Testis (tissue), 3 donors: Measurements from ENCODE around the gene TMEM184B. TPM values are rescaled to one million over a fixed set of nuclear protein-coding genes. Genes with fewer than 3 reads are reported as not detected.

Experiments used
- DNase-seq: peaks from one replicate; pipeline ENCODE4 v3.0.0-alpha.2; 2019
- H3K27ac ChIP-seq, 2 donors: fragments of 200-600 bp; sonication (generic); one replicate each; pipeline ENCODE4 v1.5.1; 2019
- H3K27me3 ChIP-seq: fragments of 200-600 bp; sonication (generic); one replicate; pipeline ENCODE4 v1.5.1; 2019
- H3K36me3 ChIP-seq: fragments of 200-600 bp; sonication (generic); one replicate; pipeline ENCODE4 v1.5.1; 2017; ENCODE audit warnings: low read depth; ENCODE audit errors: missing control alignments
- H3K4me1 ChIP-seq: fragments of 200-600 bp; sonication (generic); one replicate; pipeline ENCODE4 v1.5.1; 2019
- H3K4me3 ChIP-seq, 2 donors: fragments of 200-600 bp; sonication (generic); one replicate each; pipeline ENCODE4 v1.5.1; 2017 to 2019
- H3K9me3 ChIP-seq: fragments of 200-600 bp; sonication (generic); one replicate; pipeline ENCODE4 v1.5.1; 2017
- POLR2A ChIP-seq: fragments of 450-650 bp; IDR thresholded peaks from one replicate; pipeline ENCODE4 v1.6.1; 2017; ENCODE audit warnings: antibody characterized with exemption, mild to moderate bottlenecking, moderate library complexity
- WGBS, 2 donors: methylation state at CpG; one replicate each; pipeline ENCODE4 v1.1.5; 2018; 5-methylcytosine and 5-hydroxymethylcytosine counted together
- intact Hi-C: fragments of 100-400 bp; cut with DNase I; formaldehyde crosslinking; loops from one replicate; pipeline ENCODE4 v1.15.1; 2023; ENCODE audit warnings: low total_unique reads
- polyA plus RNA-seq: library from polyadenylated mRNA; stranded (reverse); fragments of 350-450 nt; fragmentation: Illumina TruSeq; extraction: RNeasy Lipid Tissue Mini Kit (QIAGEN cat#74804); gene quantifications from one replicate; pipeline ENCODE4 v1.2.3, GENCODE V29; 2014; ENCODE audit warnings: low read depth, low replicate concordance; ENCODE audit not compliant: insufficient read depth
- total RNA-seq, 2 donors: library from RNA; depleted of rRNA; stranded (reverse); fragments of >200 nt; gene quantifications; one replicate each; pipeline ENCODE4 v1.2.3, GENCODE V29; 2016
- TF ChIP-seq, protein P1 (sequence below), 3 experiments: fragments of 450-650 bp in 2 of 3; fragments of 200-600 bp in 1 of 3; sonication (generic) in 1 of 3; IDR thresholded peaks; one replicate each; pipeline ENCODE4 v1.5.1; 2016 to 2019; ENCODE audit warnings: antibody characterized with exemption in 3 of 3, mild to moderate bottlenecking in 2 of 3, moderate library complexity in 1 of 3

TMEM184B gene
- total and polyA plus RNA-seq, 3 donors from 2014 or later, result 25.2 to 66.5 (median 35.4) TPM

DNA sequence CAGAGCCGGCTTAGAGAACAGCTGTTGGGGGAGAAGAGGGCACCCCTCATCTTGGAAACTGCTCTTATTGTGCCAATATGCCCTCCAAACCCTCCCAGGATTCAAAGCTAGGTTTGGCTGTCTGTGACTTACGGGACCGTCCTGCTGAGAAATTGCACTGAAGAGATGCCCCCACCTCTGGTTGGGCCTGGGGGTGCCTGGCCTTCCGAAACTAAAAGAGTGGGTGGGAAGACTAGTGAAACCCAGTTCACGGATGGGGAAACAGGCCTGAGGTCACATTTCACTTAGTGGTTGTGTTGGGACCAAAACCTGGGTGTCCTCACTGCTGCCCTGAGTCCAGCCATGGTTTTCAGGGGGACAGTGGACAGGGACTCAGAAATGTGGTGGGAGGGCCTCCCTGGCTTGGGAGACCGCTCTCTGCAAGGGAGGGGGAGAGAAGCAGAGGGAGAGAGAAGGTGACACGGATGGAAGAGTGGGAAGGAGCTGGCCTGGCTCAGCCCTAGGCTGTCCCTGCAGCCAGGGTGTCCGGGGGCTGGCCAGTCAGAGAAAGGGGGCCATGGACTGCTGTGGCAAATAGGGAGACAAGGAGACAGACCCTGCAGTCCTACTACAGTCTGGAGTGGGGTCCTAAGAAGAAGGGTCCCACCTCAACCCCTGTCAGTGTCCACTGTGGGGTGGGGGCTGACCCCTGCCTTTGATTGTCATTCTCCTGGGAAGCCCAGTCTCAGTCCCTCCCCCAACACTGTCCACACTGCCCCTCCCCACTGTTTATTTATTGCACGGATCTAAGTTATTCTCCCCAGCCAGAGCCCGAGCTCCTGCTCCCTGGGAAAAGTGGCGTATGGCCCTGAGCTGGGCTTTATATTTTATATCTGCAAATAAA is 57.4 kb downstream of the TMEM184B start:
- H3K4me1 ChIP-seq, result peaks cover 27% of the 10 kb centered on the region
- H3K9me3 ChIP-seq, result no peaks in the 10 kb centered on the region
- H3K36me3 ChIP-seq, result no peaks in the 10 kb centered on the region
- no peaks in the 10 kb centered on the region for H3K27me3 ChIP-seq
- intact Hi-C loops, result no loop called here
- H3K27ac ChIP-seq, result no peak overlapping the region
- no peak for TF ChIP-seq POLR2A
- TF ChIP-seq, protein P1, sequence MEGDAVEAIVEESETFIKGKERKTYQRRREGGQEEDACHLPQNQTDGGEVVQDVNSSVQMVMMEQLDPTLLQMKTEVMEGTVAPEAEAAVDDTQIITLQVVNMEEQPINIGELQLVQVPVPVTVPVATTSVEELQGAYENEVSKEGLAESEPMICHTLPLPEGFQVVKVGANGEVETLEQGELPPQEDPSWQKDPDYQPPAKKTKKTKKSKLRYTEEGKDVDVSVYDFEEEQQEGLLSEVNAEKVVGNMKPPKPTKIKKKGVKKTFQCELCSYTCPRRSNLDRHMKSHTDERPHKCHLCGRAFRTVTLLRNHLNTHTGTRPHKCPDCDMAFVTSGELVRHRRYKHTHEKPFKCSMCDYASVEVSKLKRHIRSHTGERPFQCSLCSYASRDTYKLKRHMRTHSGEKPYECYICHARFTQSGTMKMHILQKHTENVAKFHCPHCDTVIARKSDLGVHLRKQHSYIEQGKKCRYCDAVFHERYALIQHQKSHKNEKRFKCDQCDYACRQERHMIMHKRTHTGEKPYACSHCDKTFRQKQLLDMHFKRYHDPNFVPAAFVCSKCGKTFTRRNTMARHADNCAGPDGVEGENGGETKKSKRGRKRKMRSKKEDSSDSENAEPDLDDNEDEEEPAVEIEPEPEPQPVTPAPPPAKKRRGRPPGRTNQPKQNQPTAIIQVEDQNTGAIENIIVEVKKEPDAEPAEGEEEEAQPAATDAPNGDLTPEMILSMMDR (IDR thresholded peaks at IDR 0.05), result no peak
- DNase-seq, result no peak
- WGBS, 2 donors, result 85 to 87% methylated on average over 11 of the region's 11 CpGs
- H3K4me3 ChIP-seq, result no peak overlapping the region

DNA sequence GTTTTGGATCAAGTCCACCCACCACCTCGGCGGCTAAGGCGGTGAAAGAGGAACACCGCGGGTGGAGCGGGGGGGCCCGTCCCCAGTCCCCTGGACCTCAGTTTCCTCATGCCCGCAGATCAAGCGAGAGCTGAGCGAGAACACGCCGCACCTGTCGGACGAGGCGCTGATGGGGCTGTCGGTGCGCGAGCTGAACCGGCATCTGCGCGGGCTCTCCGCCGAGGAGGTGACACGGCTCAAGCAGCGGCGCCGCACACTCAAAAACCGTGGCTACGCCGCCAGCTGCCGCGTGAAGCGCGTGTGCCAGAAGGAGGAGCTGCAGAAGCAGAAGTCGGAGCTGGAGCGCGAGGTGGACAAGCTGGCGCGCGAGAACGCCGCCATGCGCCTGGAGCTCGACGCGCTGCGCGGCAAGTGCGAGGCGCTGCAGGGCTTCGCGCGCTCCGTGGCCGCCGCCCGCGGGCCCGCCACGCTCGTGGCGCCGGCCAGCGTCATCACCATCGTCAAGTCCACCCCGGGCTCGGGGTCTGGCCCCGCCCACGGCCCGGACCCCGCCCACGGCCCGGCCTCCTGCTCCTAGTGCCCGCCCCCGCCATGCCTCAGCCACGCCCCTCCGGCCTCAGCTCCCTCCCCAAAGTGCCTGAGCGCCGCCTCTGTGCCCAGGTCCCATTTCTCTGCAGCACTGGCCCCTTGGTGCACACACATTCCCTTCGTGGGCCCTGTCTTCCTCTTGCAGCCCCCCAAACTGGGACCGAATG is 58.3 kb downstream of the TMEM184B start:
- peak; percentile 74 for DNase-seq
- H3K4me1 ChIP-seq, result peaks cover 23% of the 10 kb centered on the region
- H3K27me3 ChIP-seq, result no peaks in the 10 kb centered on the region
- H3K9me3 ChIP-seq, result no peaks in the 10 kb centered on the region
- no peak overlapping the region for H3K27ac ChIP-seq
- peak overlapping the region in 1 of 2 donors; percentile 34 for H3K4me3 ChIP-seq
- no peaks in the 10 kb centered on the region for H3K36me3 ChIP-seq
- intact Hi-C loops, result no loop called here
- 34 to 36% methylated on average over 57 to 73 of the region's 81 CpGs for WGBS, 2 donors
- TF ChIP-seq, protein P1 (IDR thresholded peaks at IDR 0.05), result no peak
- no peak for TF ChIP-seq POLR2A

DNA sequence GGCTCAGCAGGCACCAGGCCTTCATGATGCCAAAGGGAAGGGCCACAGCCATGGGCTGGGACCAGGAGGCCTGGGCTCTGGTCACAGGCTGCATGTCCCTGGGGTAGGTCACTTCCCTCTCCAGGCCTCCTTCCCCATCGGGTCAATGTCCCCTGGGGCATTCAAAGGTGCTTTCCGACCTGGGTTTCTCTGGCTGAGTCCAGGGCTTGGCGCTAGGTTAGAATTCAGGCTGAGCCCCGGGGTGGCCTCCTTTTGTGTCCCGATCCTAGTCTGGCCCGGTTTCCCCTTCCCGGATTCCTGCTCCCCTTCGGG is 58.9 kb downstream of the TMEM184B start:
- H3K27ac ChIP-seq, result no peak overlapping the region
- intact Hi-C loops, result no loop called here
- H3K36me3 ChIP-seq, result no peaks in the 10 kb centered on the region
- TF ChIP-seq, protein P1 (IDR thresholded peaks at IDR 0.05), result no peak
- peaks cover 20% of the 10 kb centered on the region for H3K4me1 ChIP-seq
- DNase-seq, result no peak
- peak overlapping the region in 1 of 2 donors; percentile 34 for H3K4me3 ChIP-seq
- H3K27me3 ChIP-seq, result no peaks in the 10 kb centered on the region
- H3K9me3 ChIP-seq, result no peaks in the 10 kb centered on the region
- WGBS, 2 donors, result 17 to 40% methylated on average over 2 to 8 of the region's 8 CpGs

DNA sequence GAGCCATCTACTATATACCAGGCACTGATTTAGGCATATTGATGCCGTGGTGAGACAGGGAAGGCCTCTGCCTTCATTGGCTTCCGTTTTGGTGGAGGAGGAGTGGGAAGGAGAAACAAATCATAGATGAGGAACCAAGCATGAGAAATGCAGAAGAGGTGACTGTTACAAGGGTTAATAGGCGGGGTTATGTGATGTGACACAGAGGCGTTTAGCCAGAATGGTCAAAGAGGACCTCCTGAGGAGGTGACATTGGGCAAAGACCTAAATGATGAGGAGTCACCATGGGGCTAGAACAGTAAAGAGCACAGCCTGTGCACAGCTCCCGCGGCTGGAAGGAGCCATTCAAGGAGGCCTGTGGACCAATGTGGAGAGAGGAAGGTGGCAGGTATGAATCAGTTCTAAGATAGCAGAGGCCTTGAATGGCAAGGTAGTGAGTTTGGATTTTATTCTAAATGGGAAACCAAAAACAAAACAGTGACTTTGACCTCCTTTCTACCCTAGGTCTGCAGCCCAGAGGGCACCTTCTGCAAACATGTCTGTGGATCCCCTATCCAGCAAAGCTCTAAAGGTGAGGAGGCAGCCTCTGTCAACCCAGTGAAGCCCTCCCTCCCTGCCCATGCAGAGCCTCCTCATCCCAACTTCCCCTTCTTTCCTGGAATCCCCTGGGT is 59.4 kb downstream of the TMEM184B start:
- Histone ChIP-seq H3K9me3 (no peaks in the 10 kb centered on the region), H3K27ac (no peak overlapping the region), H3K4me3 (peak overlapping the region in 1 of 2 donors; percentile 34), H3K36me3 (no peaks in the 10 kb centered on the region), H3K4me1 (peaks cover 15% of the 10 kb centered on the region), H3K27me3 (no peaks in the 10 kb centered on the region)
- DNase-seq, result no peak
- TF ChIP-seq, protein P1 (IDR thresholded peaks at IDR 0.05), result no peak
- no peak for TF ChIP-seq POLR2A
- WGBS, 2 donors, result 90 to 91% methylated on average over 6 of the region's 6 CpGs
- intact Hi-C loops, result no loop called here
